Left ventricle myocardium inferior (tissue), 1 donor: ENCODE measurements around the gene EPHX1. TPM values are rescaled to one million over a fixed set of nuclear protein-coding genes. Genes with fewer than 3 reads are reported as not detected.

Source experiments
- DNase-seq: peaks from one replicate; pipeline ENCODE4 v3.0.0-alpha.2; 2020
- H3K27ac ChIP-seq: fragments of 200-600 bp; replicated peaks from 2 replicates; pipeline ENCODE4 v1.8.0; 2021
- H3K27me3 ChIP-seq: fragments of 200-600 bp; 2 replicates; pipeline ENCODE4 v1.8.0; 2021; ENCODE audit warnings: low read depth
- H3K36me3 ChIP-seq: fragments of 200-600 bp; 2 replicates; pipeline ENCODE4 v1.8.0; 2021
- H3K4me1 ChIP-seq: fragments of 200-600 bp; 2 replicates; pipeline ENCODE4 v1.8.0; 2021
- H3K4me3 ChIP-seq: fragments of 200-600 bp; 2 replicates; pipeline ENCODE4 v1.8.0; 2021; ENCODE audit warnings: mild to moderate bottlenecking, moderate library complexity
- H3K9me3 ChIP-seq: fragments of 200-600 bp; replicated peaks from 2 replicates; pipeline ENCODE4 v1.8.0; 2021
- intact Hi-C: fragments of 100-400 bp; cut with micrococcal nuclease; formaldehyde crosslinking; loops from one replicate; pipeline ENCODE4 v1.11.0; 2022
- total RNA-seq: library from RNA; stranded (reverse); fragmentation: NEBNext Ultra II Directional; extraction: Animal tissue kit (Norgen Biotek cat#: 25700); gene quantifications from one replicate; pipeline ENCODE4 v1.2.1, GENCODE V29; 2021
- TF ChIP-seq, protein P1 (sequence below): fragments of 200-600 bp; IDR thresholded peaks from 2 replicates; pipeline ENCODE4 v1.8.0; 2021; ENCODE audit warnings: antibody characterized with exemption, mild to moderate bottlenecking, borderline replicate concordance
- donor health status: DM: no; HTN: yes; CAD: no; lungs with severe emphysema.

The EPHX1 gene
- total RNA-seq, 1 donor from 2014 or later = 49.7 TPM

DNA sequence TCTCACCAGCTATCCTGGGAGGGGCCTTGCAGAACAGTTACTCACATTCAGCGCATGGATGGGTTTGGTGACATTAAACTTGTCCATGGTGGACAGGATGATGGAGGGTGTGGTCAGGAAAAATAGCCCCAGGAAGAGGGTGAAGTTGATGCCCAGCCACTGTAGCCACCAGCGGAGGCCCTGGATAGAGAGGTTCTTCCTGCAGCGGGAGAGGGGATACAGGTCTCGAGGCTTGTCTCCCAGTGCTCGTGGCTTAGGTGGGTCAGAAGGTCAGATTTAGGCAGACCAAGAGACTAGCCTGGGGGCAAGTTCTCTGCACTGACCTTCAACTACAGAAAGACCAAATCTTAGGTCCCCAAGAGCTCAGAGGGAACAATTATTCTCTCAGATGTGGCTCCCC is 49.2 kb downstream of the EPHX1 start:
- Histone ChIP-seq H3K9me3 (no peaks in the 10 kb centered on the region), H3K27me3 (no peaks in the 10 kb centered on the region), H3K4me1 (no peaks in the 10 kb centered on the region), H3K4me3 (no peak overlapping the region), H3K36me3 (peaks cover 91% of the 10 kb centered on the region), H3K27ac (no peak overlapping the region)
- TF ChIP-seq, protein P1, sequence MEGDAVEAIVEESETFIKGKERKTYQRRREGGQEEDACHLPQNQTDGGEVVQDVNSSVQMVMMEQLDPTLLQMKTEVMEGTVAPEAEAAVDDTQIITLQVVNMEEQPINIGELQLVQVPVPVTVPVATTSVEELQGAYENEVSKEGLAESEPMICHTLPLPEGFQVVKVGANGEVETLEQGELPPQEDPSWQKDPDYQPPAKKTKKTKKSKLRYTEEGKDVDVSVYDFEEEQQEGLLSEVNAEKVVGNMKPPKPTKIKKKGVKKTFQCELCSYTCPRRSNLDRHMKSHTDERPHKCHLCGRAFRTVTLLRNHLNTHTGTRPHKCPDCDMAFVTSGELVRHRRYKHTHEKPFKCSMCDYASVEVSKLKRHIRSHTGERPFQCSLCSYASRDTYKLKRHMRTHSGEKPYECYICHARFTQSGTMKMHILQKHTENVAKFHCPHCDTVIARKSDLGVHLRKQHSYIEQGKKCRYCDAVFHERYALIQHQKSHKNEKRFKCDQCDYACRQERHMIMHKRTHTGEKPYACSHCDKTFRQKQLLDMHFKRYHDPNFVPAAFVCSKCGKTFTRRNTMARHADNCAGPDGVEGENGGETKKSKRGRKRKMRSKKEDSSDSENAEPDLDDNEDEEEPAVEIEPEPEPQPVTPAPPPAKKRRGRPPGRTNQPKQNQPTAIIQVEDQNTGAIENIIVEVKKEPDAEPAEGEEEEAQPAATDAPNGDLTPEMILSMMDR = no peak
- intact Hi-C loops = no loop called here
- no peak for DNase-seq

DNA sequence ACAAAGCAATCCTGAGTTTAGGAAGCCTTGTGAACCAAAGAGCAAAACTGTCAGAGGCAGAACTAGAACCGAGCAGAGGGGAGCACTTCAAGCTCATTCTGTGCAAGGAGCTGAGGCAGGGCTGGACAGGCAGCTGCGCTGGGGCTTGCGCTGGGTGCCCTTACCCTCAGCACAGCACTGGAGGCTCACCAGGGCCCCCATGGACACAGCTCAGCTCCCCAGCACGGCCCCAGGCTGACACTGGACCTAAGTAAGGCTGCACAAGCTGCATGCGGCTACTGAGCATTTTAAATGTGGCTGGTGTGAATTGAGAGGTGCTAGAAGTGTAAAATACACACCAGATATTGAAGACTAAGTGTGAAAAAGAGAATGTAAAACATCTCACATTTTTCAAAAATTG is 50.2 kb downstream of the EPHX1 start:
- intact Hi-C loops = no loop called here
- peaks cover 91% of the 10 kb centered on the region for H3K36me3 ChIP-seq
- H3K9me3 ChIP-seq = no peaks in the 10 kb centered on the region
- no peaks in the 10 kb centered on the region for H3K4me1 ChIP-seq
- no peak for DNase-seq
- H3K27me3 ChIP-seq = no peaks in the 10 kb centered on the region
- H3K27ac ChIP-seq = no peak overlapping the region
- TF ChIP-seq, protein P1 = no peak
- no peak overlapping the region for H3K4me3 ChIP-seq

DNA sequence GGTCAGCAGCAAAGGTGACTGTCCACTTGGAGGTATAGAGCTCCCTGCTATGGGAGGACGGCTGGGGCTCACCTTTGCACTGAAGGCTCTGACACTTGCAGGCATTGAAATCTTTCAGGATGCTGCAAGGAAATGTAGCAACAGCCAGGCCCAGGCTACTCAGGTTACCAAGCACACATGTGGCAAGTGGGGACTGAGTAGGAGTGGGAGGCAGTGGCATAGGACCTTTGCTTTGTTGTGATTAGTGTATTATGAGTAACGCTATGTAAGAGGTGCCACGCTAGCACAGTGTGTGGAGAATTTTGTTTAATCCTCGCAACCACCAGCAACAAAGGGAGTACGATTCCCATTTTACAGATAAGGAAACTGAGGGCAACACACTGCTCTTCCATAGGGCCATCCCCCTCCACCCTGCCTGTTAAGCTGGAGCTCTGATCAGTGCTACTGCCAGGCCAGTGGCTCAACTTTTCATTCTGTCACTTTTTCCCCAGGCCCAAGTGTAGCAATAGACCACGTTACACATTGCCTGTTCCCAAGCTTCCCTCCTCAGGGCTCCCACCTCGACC is 51.0 kb downstream of the EPHX1 start:
- Histone ChIP-seq H3K4me3 (no peak overlapping the region), H3K36me3 (peaks cover 95% of the 10 kb centered on the region)
- intact Hi-C loops = no loop called here

DNA sequence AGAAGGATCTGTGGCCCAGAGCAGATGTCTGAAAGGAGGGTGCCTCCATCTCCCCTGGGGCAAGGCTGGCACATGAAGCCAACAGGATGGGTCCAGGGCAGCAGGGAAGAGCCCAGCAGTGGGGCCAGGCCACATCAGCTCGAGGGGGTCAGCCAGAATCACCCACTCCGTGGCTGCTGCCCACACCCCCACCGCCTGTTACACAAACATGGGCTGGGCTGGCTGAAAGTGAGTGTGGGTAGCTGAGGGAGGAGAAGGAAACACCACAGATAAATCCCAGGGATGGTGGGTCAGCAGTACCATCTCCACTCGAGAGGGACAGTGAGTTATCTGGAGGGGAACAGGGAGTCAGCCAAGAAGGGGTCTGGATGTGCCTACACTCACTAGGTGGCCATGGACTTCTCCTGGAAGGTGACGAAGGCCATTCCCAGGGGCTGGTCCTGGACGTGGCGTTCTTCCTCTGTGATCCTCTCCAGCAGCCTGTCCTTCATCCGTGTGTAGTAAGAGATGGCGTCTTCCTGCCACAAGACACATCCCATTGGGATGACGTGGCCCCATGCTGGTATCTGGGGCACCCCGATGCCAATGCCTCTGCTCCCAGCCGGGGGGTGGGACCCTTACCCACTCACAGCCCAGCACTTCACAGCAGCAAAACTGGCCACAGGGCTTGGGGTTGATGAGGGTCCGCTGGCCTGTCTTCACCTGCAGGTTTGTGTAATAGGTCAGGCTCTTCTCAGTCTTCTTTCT is 52.1 kb downstream of the EPHX1 start:
- Histone ChIP-seq H3K4me3 (no peak overlapping the region), H3K27ac (no peak overlapping the region), H3K36me3 (peaks cover 95% of the 10 kb centered on the region), H3K27me3 (no peaks in the 10 kb centered on the region), H3K9me3 (no peaks in the 10 kb centered on the region), H3K4me1 (no peaks in the 10 kb centered on the region)
- TF ChIP-seq, protein P1 = no peak
- intact Hi-C loops = no loop called here
- no peak for DNase-seq

More for the DNA sequence above, 51.0 kb downstream of the EPHX1 start:
- Histone ChIP-seq H3K9me3 (no peaks in the 10 kb centered on the region), H3K4me1 (no peaks in the 10 kb centered on the region), H3K27ac (no peak overlapping the region), H3K27me3 (no peaks in the 10 kb centered on the region)
- no peak for DNase-seq
- TF ChIP-seq, protein P1 = no peak

DNA sequence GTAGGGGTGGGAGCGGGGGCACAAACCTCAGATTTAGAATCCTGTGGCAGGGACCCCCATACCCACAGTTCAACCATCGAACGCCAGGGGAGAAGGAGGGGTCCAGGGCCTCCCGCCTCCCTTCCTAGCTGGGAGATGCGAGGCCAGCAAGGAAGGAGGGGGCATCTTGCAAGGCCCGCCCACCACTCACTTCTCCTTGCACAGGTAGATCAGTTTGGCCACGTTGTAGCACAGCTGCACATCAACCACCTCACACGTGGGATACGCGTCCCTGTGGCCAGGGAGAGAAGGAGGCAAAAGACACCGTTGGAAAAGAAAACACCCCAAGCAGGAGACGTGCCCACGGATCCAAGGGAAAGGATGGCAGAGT is 52.6 kb downstream of the EPHX1 start:
- no peaks in the 10 kb centered on the region for H3K4me1 ChIP-seq
- TF ChIP-seq, protein P1 = no peak
- intact Hi-C loops = no loop called here
- H3K4me3 ChIP-seq = no peak overlapping the region
- no peak overlapping the region for H3K27ac ChIP-seq
- no peaks in the 10 kb centered on the region for H3K27me3 ChIP-seq
- H3K9me3 ChIP-seq = no peaks in the 10 kb centered on the region
- no peak for DNase-seq
- peaks cover 96% of the 10 kb centered on the region for H3K36me3 ChIP-seq
